VCaP (cell line): ENCODE measurements around the gene PEAK1.

ENCODE experiments used
- H3K27ac ChIP-seq: fragments of 450-650 bp; 2 replicates; pipeline ENCODE4 v1.5.1; 2017
- TF ChIP-seq, protein P1 (sequence below): fragments of 450-650 bp; conservative IDR thresholded peaks from 2 replicates; pipeline ENCODE4 v1.5.1; 2017; ENCODE audit warnings: mild to moderate bottlenecking, moderate library complexity

The PEAK1 gene

DNA sequence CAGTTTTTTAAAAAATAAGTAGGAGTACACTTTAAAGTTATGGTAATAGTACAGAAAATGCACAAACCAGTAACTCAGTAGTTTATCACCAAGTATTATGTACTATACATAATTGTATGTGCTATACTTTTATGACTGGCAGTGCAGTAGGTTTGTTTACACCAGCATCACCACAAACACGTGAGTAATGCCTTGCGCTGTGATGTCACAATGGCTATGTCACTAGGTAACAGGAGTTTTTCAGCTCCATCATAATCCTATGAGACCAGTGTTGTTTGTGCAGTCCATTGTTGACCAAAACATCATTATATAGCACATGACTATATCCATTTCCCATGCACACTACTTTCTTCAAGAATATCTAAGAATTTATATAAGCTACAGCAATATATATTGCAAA, 280.6 kb downstream of the PEAK1 start:
- H3K27ac ChIP-seq = no peak overlapping the region
- TF ChIP-seq, protein P1, sequence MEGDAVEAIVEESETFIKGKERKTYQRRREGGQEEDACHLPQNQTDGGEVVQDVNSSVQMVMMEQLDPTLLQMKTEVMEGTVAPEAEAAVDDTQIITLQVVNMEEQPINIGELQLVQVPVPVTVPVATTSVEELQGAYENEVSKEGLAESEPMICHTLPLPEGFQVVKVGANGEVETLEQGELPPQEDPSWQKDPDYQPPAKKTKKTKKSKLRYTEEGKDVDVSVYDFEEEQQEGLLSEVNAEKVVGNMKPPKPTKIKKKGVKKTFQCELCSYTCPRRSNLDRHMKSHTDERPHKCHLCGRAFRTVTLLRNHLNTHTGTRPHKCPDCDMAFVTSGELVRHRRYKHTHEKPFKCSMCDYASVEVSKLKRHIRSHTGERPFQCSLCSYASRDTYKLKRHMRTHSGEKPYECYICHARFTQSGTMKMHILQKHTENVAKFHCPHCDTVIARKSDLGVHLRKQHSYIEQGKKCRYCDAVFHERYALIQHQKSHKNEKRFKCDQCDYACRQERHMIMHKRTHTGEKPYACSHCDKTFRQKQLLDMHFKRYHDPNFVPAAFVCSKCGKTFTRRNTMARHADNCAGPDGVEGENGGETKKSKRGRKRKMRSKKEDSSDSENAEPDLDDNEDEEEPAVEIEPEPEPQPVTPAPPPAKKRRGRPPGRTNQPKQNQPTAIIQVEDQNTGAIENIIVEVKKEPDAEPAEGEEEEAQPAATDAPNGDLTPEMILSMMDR = no peak

DNA sequence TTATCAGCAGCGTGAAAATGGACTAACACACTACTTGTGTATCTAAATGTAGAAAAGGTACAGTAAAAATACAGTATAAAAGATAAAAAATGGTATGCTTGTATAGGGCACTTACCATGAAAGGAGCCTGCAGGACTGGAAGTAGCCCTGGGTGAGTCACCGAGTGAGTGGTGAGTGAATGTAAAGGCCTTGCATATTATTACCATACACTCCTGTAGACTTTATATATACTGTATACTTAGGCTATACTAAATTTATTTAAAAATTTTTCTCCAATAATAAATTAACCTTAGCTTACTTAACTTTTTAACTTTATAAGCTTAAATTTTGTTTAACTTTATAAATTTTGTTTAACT, 281.8 kb downstream of the PEAK1 start:
- TF ChIP-seq, protein P1 = no peak

DNA sequence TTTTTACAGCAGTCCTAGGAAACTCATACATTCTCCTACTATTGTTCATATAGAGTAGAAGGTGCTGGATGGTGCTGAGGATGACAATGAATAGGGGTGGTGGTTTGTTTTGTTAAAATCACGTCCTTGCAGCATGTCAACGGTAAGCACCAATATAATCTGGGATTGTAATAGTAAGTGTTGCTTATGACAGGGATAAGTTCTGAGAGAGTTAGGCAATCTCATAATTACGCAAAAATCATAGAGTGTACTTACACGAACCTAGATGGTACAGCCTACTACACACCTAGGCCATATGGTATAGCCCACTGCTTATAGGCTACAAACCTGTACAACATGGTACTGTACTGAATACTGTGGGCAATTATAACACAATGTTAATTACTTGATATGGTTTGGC, 284.7 kb downstream of the PEAK1 start:
- TF ChIP-seq, protein P1 = no peak
- no peak overlapping the region for H3K27ac ChIP-seq

More for the DNA sequence above, 281.8 kb downstream of the PEAK1 start:
- H3K27ac ChIP-seq = no peak overlapping the region

DNA sequence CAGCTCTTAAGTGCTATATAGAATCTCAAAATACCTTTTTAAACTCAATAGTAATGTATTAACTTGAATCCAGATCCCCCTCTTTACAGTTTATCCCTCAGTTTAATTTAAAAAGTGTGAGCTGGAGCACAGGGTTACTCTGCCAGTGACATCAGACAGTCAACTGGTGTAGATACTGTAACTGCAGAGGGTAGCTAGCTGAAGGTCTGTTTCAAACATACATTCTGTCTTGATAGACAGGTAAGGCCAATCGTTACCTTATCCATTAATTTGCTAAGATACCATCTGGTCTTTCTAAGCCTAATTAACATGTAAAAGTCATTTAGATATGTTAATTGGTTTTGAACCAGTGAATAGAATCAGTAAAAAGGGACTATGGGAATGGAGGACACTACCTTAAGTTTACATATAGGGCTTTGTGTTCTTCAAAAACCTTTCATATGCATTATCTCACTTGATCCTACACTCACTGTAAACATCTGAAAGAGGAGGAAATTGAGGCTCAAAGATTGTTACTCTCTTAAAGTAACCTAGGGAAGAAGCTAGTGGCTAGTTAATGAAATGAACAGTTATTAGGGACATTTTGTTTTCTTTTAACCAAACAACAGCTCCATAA, 289.5 kb downstream of the PEAK1 start:
- no peak overlapping the region for H3K27ac ChIP-seq
- TF ChIP-seq, protein P1 = no peak

DNA sequence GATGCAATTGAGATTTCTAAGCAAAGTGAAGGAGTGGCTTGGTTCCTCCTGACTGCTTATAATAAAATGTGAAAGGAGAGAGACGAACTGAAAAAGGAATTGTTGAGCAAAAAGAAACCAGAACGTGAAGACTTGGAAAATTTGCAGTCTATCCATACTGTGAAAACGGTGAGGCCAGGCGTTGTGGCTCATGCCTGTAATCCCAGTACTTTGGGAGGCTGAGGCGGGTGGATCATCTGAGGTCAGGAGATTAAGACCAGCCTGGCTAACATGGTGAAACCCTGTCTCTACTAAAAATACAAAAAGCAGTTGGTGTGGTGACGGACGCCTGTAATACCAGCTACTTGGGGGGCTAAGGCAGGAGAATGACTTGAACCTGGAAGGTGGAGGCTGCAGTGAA, 292.3 kb downstream of the PEAK1 start:
- TF ChIP-seq, protein P1 = no peak
- no peak overlapping the region for H3K27ac ChIP-seq

DNA sequence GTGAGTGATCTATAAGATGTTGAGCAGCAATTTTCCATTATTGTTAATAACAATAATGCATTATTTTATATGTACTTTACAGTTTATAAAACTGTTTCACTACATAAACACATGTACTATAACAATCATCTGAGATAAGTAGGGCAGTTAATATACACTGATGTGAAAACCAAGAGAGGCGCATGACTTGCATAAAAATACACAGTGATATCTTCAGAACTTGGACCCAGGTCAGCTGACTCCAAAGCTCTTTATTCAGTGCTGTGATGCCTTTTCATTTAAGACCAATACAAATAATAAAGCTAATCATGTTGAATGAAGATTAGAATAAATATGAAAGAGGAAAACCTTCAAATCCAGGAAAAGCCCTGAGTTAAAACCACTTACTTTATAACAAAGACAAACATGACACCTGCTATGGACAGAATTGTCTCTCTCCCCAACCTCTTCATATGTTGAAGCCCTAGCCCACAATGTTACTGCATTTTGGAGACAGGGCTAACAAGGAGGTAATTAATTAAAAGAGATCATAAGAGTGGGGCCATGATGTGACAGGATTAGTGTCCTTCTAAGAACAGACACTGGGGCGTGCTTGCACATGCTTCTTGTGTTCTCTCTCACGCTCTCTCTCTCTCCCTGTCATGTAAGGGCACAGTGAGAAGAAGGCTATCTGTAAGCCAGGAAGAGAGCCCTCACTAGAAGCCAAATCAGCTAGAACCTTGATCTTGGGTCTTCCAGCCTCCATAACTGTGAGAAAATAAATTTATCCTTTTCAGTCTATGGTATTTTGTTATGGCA, 293.2 kb downstream of the PEAK1 start:
- TF ChIP-seq, protein P1 = no peak
- H3K27ac ChIP-seq = no peak overlapping the region

DNA sequence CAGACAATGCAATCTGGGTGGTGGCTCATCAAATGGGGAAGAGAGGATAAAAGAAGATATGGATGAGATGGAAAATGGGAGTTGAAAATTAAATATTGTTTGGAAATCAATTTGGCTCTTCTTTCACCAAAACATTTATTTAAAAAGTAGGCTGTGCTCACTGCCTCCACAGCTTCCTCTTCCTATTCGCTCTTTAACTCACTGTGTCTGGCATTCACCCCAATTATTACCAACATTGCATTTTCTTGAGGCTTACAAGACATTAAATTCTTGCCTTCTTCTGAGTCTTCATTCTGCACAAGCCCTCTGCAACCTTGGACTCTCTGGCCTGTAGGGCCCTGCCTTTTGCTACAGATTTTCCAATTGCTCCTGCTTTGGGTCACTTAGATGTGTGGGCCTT, 296.1 kb downstream of the PEAK1 start:
- H3K27ac ChIP-seq = no peak overlapping the region
- TF ChIP-seq, protein P1 = no peak
